ENCODE results near the gene NLRP3. TPM values are rescaled to one million over a fixed set of nuclear protein-coding genes. Genes with fewer than 3 reads are reported as not detected.

The NLRP3 gene
- total RNA-seq, 1 experiment from 2014 or later, result not detected

DNA sequence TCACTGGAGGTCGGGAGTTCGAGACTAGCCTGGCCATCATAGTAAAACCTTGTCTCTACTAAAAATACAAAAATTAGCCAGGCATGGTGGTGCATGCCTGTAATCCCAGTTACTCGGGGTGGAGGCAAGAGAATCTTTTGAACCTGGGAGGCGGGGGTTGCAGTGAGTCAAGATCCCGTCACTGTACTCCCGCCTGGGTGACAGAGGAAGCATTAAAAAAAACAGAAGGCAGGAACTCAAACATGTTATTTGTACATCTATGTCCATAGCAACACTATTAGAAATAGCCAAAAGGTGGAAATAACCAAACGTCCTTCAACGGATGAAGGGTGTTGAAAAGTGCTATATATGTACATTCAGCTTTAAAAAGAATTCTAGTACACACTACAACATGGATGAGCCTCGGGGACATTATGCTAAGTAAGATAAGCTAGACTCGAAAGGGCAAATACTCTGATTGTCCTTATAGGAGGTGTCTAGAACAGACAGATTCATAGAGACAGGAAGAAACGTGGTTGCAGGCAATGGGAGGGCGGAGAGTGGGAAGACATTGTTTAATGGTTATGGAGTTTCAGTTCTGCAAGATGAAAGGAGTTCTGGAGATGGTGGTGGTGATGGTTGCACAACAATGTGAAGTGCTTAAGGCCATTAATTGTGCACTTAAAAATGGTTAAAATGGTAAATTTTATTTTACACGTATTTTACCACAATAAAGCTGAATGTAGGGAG is 19.2 kb downstream of the NLRP3 start:
- Mint-ChIP-seq H3K27me3 (ENCODE audit: low read depth) (peaks cover 4% of the 10 kb centered on the region; the same call in 1 of the 2 replicates), H3K27ac (no peak overlapping the region), H3K36me3 (ENCODE audit: insufficient read depth in 1 of 3, low read depth in 3 of 3) (no peaks in the 10 kb centered on the region), H3K4me1 (no peaks in the 10 kb centered on the region), H3K9me3 (peaks cover 0 to 2% of the 10 kb centered on the region in 2 experiments; a peak in 2 of 5 replicates), H3K4me3 (no peak overlapping the region)
- Histone ChIP-seq H2BK120ac (ENCODE audit: low read depth, low read length, poor library complexity, severe bottlenecking) (no peak overlapping the region), H3T11ph (ENCODE audit: low read length) (no peak overlapping the region), H3K23ac (ENCODE audit: insufficient read length, low read depth, low read length) (no peak overlapping the region), H4K20me1 (ENCODE audit: control insufficient read depth, insufficient read depth, insufficient read length) (no peaks in the 10 kb centered on the region), H3K4me2 (ENCODE audit: insufficient read depth, insufficient read length, low read length) (no peak overlapping the region), H4K8ac (replicated peaks; ENCODE audit: insufficient read length, low read depth, low read length) (no peak overlapping the region), H3K18ac (ENCODE audit: insufficient read length, low read depth, low read length) (no peak overlapping the region), H2AK5ac (ENCODE audit: insufficient read length, low read length) (no peak overlapping the region), H4K5ac (ENCODE audit: insufficient read length, low read depth, low read length) (no peak overlapping the region), H3K79me2 (ENCODE audit: insufficient read depth, low read length) (no peaks in the 10 kb centered on the region), H3K9me3 (ENCODE audit: control insufficient read depth, low read depth, low read length) (no peaks in the 10 kb centered on the region), H3K9ac (ENCODE audit: extremely low read depth, insufficient read length, low read length) (no peak overlapping the region), H3K27me3 (ENCODE audit: insufficient read depth, low read length) (no peaks in the 10 kb centered on the region; the same call in 1 of the 2 replicates), H3K27ac (ENCODE audit: insufficient read length, low read depth, low read length) (no peak overlapping the region), H2BK15ac (ENCODE audit: low read depth, low read length) (no peak overlapping the region), H3K56ac (ENCODE audit: insufficient read length, low read depth, low read length) (no peak overlapping the region), H2AFZ (ENCODE audit: low read length) (no peak overlapping the region), H4K91ac (ENCODE audit: insufficient read length, low read depth, low read length) (no peak overlapping the region), H3K4me1 (ENCODE audit: insufficient read depth, low read length) (no peaks in the 10 kb centered on the region), H3K14ac (ENCODE audit: insufficient read depth, low read length) (no peak overlapping the region), H2BK12ac (ENCODE audit: insufficient read length, low read depth, low read length) (no peak overlapping the region), H2BK5ac (ENCODE audit: insufficient read length, low read length) (no peak overlapping the region), H3K79me1 (ENCODE audit: insufficient read depth, low read depth, low read length, poor library complexity, severe bottlenecking) (no peaks in the 10 kb centered on the region), H3K23me2 (ENCODE audit: insufficient read length, low read depth, low read length, poor library complexity, severe bottlenecking) (no peaks in the 10 kb centered on the region), H2BK20ac (ENCODE audit: low read depth, low read length, poor library complexity, severe bottlenecking) (no peak overlapping the region), H3K4ac (ENCODE audit: low read depth, low read length) (no peak overlapping the region)
- TF ChIP-seq, protein P1, sequence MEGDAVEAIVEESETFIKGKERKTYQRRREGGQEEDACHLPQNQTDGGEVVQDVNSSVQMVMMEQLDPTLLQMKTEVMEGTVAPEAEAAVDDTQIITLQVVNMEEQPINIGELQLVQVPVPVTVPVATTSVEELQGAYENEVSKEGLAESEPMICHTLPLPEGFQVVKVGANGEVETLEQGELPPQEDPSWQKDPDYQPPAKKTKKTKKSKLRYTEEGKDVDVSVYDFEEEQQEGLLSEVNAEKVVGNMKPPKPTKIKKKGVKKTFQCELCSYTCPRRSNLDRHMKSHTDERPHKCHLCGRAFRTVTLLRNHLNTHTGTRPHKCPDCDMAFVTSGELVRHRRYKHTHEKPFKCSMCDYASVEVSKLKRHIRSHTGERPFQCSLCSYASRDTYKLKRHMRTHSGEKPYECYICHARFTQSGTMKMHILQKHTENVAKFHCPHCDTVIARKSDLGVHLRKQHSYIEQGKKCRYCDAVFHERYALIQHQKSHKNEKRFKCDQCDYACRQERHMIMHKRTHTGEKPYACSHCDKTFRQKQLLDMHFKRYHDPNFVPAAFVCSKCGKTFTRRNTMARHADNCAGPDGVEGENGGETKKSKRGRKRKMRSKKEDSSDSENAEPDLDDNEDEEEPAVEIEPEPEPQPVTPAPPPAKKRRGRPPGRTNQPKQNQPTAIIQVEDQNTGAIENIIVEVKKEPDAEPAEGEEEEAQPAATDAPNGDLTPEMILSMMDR (conservative IDR thresholded peaks at IDR 0.05), result no peak
- no peak for DNase-seq
- WGBS (ENCODE audit: extremely low coverage, insufficient read length, low lambda C conversion rate), result no CpG with 5 or more reads among the region's 13 CpGs

All from H9 (cell line).